Ishikawa (cell line): ENCODE data around the gene CCDC183.

Experiments
- CEBPB ChIP-seq: IDR thresholded peaks from 2 replicates; pipeline ENCODE4 v1.6.1; 2012
- EGR1 ChIP-seq: IDR thresholded peaks from 2 replicates; pipeline ENCODE4 v1.6.1; 2012
- MAX ChIP-seq: IDR thresholded peaks from 2 replicates; pipeline ENCODE4 v1.6.1; 2012

DNA sequence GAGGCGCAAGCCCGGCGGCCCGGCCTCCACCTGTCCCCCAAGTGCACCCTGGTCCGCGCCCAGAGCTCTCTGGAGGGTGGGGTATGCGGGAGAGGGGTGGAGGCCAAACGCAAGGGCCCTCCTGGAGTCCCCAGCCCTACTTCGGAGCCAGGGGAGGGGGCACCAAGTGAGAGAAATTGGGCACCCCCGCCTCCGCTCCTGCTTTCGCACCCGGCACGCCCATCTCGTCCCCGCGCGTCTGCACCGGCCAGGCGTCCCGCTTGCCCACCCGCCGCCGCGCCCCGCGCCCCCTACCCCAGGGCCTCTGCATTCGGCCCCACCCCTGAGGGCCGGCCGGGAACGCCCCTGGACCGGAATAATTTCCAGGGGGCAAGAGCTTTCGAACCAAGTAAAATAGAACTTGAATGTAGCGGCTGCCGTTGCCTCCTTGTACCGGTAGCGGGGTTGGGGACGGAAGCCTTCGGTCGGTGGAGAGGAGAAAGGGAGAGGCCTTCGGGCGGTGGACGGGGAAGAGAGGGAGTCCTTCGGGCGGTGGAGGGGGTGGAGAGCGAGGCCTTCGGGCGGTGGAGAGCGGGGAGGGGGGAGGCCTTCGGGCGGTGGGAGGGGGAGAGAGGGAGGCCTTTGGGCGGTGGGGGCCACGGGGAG is 52.4 kb downstream of the CCDC183 start:
- TF ChIP-seq CEBPB (no peak), MAX (no peak), EGR1 (no peak)
